Lower leg skin (tissue), 3 donors: Measurements from ENCODE around the gene NOX1.

Experiments
- POLR2A ChIP-seq, 2 donors: fragments of 450-650 bp; IDR thresholded peaks; one replicate each; pipeline ENCODE4 v1.6.1; 2016 to 2017; ENCODE audit warnings: antibody characterized with exemption in 2 of 2, mild to moderate bottlenecking in 1 of 2, moderate library complexity in 1 of 2
- TF ChIP-seq, protein P1 (sequence below), 3 donors: fragments of 450-650 bp; IDR thresholded peaks; one replicate each; pipeline ENCODE4 v1.5.1; 2016; ENCODE audit warnings: antibody characterized with exemption in 3 of 3, mild to moderate bottlenecking in 3 of 3, moderate library complexity in 2 of 3

DNA sequence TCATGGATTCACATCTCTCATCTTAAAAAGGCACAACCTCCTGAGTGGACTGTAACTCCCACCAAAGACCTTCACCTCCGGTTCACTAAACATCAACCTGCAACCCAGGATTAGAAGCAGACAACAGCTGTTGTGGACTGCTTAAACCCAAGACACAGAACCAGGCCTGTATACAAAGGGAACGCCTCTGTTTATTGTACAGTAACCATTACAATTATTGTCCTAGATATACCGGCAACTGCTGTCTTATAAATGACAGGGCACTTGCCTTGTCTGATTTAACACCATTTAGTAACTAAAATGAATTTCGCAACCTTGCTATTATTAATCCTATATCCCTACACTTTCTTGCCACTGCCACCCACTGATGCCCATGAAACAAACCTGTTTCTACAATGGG lies 76.8 kb downstream of the NOX1 start:
- TF ChIP-seq, protein P1, sequence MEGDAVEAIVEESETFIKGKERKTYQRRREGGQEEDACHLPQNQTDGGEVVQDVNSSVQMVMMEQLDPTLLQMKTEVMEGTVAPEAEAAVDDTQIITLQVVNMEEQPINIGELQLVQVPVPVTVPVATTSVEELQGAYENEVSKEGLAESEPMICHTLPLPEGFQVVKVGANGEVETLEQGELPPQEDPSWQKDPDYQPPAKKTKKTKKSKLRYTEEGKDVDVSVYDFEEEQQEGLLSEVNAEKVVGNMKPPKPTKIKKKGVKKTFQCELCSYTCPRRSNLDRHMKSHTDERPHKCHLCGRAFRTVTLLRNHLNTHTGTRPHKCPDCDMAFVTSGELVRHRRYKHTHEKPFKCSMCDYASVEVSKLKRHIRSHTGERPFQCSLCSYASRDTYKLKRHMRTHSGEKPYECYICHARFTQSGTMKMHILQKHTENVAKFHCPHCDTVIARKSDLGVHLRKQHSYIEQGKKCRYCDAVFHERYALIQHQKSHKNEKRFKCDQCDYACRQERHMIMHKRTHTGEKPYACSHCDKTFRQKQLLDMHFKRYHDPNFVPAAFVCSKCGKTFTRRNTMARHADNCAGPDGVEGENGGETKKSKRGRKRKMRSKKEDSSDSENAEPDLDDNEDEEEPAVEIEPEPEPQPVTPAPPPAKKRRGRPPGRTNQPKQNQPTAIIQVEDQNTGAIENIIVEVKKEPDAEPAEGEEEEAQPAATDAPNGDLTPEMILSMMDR (IDR thresholded peaks at IDR 0.05): no peak
- no peak for TF ChIP-seq POLR2A (IDR thresholded peaks at IDR 0.05)
